ENCODE measurements around the gene PTPRE.
"Not testable (repeated sequence)": the region's sequence is repeated elsewhere in the genome, so short reads cannot be mapped to it uniquely, and the experiment has no call there.

The PTPRE gene

GRCh38 chr10:127979045-127979444 is 72.1 kb downstream of the PTPRE start:
- DNase-seq (ENCODE audit: low spot score), result no peak

DNA sequence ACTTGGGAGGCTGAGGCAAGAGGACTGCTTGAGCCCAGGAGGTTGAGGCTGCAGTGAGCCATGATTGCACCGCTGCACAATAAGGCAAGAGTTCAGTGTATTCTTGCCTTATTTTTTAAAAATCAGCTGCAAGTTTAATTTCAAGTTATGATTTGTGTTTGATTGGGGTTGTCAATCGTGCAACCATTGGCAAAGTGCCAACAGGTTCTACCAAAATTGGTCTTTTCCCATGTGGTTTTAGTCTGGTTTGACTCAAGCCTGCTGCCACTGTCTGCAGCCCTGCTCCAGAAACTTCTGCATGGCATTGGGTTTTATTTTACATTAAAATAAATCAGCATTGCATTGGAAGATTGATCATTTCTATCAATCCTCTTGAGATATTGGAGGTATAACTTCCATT is 72.7 kb downstream of the PTPRE start:
- DNase-seq (ENCODE audit: low spot score), result no peak

DNA sequence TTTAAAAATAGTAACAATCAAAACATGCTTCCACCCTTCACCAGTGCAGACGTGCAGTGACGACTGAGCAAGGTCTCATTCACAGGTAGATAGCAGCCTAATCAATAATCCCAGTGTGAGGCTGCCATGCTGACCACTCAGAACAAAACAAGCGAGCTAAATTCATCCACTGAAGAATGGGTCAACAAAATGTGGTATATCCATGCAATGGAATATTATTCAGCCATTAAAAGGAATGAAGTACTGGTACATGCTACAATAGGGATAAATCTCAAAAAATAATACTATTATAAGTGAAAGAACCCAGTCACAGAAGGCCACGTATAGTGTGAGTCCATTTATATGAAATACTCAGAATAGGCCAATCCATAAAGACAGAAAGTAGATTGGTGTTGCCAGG is 74.0 kb downstream of the PTPRE start:
- no peak for DNase-seq (ENCODE audit: low spot score)

- DNase-seq (ENCODE audit: low spot score), result no peak
Measured at GRCh38 chr10:127982601-127983000, 75.7 kb downstream of the PTPRE start.

- no peak for DNase-seq (ENCODE audit: low spot score)
Measured at GRCh38 chr10:127983344-127984100, 76.6 kb downstream of the PTPRE start.

DNA sequence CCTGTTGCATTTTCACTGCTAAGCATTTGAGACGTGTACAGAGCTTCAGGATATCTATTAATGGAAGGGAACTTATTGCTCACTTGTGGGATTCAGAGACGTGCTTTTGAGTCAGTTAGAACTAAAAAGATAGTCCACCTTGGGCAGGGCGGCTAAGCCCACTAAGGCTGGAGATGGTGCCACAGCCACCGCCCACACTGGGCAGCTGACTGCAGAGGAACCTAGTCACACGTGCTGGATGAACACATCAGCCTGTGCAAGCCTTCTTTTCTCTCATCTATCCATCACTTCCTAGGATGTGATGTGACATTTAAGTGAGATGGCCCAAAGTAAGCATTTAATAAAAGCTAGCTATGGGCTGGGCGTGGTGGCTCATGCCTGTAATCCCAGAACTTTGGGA is 78.0 kb downstream of the PTPRE start:
- DNase-seq (ENCODE audit: low spot score), result no peak

GRCh38 chr10:127986531-127987466 is 79.9 kb downstream of the PTPRE start:
- no peak for DNase-seq (ENCODE audit: low spot score)

- DNase-seq (ENCODE audit: low spot score), result no peak
Measured at GRCh38 chr10:127987467-127988380, 80.8 kb downstream of the PTPRE start.

DNA sequence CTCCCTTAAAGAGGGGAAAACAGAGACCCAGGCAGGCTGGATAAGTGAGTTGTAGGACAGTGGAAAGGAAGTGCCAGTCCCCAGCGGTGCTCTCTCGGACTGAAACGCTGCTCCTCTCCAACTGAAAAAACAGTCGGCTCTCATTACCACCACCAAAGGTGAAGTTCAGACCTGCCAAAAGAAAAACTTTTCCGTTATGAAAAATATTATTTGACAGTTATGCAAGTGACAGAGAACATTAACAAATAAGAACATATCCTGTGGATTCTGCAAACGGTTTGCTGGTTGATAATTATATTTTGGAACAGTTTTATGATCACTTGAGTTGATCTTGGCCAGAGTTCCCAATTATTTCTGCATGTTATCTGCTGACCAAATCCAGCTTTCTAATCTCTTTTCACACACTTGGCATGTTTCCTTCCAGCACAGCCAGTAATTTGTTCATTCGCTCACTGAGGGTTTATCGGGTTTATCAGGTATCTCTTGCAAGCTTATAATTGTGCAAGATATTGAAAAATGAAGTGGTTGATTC is 82.6 kb downstream of the PTPRE start:
- DNase-seq (ENCODE audit: low spot score), result no peak

DNA sequence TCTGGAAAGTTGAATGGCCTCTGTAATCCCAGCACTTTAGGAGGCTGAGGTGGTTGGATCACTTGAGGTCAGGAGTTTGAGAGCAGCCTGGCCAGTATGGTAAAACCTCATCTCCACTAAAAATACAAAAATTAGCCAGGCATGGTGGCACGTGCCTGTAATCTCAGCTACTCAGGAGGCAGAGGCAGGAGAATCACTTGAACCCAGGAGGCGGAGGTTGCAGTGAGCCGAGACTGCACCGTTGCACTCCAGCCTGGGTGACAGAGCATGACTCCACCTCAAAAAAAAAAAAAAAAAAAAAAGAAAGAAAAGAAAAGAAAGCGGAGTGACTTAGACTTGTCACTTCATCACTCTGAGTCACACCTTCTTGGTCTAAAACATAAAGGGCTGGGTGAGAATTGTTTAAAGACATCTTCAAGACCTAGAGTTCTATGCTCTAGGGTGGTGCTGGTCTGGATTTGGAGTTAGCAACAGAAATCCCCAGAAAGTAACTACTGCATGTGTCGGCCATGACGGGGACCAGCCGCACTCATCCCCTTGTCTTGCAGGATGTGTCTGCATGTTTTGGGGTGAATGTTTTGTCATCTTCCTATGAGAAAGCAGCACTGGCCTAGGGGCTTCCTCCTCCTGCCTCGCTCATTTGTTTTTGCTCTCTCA is 83.4 kb downstream of the PTPRE start:
- DNase-seq (ENCODE audit: low spot score), result not testable (repeated sequence)

DNA sequence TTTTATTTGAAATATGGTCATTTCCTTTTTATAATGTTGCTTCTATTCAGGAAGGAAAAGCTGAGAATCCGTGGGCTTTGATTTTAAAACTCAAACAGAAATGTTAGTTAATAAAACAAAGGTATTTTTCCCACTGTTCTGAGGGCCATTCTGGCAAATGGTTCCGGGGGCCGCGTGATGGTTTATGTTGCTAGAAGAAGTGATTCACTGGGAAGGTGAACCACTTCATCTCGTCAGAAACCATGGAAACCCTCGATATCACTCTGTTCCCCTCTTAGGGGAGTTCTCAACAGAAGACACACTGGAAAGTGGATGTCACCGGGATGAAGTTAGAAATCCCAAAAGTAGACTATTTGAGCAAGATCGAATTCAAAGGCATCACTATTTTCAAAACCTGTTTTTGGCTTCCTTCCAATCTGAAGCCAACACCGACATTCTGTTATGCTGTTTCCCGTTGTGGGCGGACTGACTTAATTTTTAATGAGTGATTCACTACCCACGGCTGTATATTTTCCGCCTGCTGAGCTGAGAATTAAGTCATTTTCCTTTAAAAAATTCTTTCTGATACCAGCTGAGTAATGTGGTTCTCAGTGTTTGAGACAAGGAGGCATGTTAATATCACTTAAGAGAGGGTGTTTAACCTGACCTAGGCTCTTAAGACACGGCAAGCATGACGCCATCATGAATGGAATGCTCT is 84.1 kb downstream of the PTPRE start:
- DNase-seq (ENCODE audit: low spot score), result no peak

GRCh38 chr10:127991543-127992255 is 84.8 kb downstream of the PTPRE start:
- no peak for DNase-seq (ENCODE audit: low spot score)

GRCh38 chr10:127992376-127992775 is 85.5 kb downstream of the PTPRE start:
- no peak for DNase-seq (ENCODE audit: low spot score)

DNA sequence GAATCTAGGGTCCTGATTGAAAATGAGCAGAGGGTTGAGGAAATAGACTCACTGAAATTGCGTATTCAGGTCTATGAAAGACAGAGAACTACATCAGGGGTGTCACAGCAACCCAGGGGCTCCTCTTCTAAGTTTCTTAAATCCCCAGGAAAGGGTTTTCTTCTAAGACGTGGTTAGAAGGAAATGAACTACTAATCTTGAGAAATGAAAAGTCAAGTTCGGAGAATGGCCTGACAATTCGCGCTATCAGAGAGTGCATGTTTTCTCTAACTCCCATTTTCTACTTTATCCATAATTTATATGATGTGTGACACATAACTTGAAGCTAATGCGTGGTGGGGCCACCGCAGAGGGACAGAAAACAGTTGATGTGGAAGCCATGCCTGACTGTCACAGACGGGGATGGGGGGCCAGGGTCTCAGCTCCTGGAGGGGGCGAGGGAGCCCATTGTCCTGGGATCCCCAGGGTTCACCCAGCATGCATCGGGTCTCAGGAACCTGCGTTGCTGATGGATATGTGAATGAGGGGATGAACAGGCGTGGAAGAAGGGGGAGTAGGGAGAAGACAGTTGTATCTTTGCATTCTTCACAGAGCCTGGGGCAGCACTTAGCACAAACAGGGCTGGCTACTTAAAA is 86.3 kb downstream of the PTPRE start:
- DNase-seq (ENCODE audit: low spot score), result no peak

GRCh38 chr10:127995939-127996338 is 89.0 kb downstream of the PTPRE start:
- no peak for DNase-seq (ENCODE audit: low spot score)

GRCh38 chr10:127996586-127996985 is 89.7 kb downstream of the PTPRE start:
- no peak for DNase-seq (ENCODE audit: low spot score)

DNA sequence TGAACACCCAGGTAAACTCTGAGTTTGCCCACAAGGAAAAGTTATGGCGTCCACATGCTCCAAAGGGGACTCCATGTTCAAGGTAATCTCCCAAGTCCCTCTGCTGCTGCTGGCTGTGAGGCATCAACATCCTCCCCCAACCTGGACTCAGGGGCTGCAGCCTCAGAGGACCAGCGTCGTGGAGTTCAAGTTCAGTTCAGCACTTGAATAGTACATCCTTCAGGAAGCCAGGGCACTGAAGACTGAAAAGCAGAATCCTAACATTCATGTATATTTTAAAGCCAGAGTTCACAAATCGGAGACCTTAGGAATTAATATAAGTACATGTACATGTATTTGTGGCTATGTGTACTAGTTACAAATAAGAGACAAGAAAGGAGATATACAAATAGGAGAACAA is 90.4 kb downstream of the PTPRE start:
- DNase-seq (ENCODE audit: low spot score), result no peak

DNA sequence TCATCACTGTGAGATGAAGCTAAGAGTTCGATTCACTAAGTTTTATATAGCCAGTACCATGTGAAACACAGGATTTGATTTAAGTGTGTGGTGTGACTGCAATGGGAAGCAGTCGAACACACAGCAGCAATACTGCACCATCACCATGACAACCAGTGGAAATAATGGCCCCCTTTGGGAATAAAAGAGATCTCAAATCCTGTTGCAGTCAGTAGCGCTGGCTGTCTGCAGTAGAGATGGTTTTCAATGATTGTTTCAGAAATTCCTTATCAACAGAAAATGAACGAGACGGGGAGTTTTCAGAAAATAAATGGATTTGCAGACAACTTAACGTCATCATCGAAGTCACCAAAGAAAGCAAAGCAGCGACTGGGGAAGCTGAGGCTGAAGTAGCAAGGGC is 91.0 kb downstream of the PTPRE start:
- peak; percentile 14 for DNase-seq (ENCODE audit: low spot score)

DNA sequence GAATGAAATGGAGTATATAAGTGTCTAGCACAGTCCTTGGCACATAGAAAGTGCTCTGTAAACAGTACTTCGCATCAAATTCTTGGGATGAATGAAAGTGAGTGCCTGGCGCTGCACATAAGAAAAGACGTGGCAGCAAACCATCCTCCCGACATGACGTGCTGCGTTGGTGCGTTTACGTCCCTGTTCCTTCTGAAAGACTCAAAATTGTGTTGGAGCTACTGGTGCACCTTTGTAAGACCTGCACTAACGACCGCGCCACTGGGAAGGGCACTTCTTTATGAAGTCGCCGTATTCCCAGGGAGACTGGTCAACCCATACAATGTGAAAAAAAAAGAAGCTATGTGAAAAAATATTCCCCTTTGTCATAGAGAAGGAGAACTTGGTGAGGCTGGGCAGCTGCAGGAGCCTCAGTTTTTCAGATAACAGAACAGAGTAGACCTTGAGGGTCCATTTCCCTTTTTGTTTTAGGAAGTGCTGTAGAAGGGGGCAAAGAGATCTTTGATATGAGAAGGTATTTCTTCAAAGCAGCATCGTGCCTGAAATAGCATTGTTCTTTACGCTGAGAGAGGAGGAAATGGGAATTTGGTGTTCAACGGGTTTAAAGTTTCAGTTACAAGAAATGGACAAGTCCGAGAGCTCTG is 91.7 kb downstream of the PTPRE start:
- no peak for DNase-seq (ENCODE audit: low spot score)
